Fibroblast of the aortic adventitia (primary cell): ENCODE measurements around the gene TMEM86B. TPM values are rescaled to one million over a fixed set of nuclear protein-coding genes. Genes with fewer than 3 reads are reported as not detected.
"Not testable (repeated sequence)": the region's sequence is repeated elsewhere in the genome, so short reads cannot be mapped to it uniquely, and the experiment has no call there.

Experiments used
- DNase-seq: peaks from one replicate; pipeline ENCODE4 v3.0.0-alpha.2; 2010; ENCODE audit warnings: low read depth
- H3K4me3 ChIP-seq: 2 replicates; pipeline ENCODE4 v1.5.1; 2011; ENCODE audit warnings: low read depth, mild to moderate bottlenecking, control low read depth, low read length, moderate library complexity
- total RNA-seq: library from RNA; depleted of rRNA; stranded (reverse); fragments of >200 nt; gene quantifications from 2 replicates; pipeline ENCODE4 v1.2.3, GENCODE V29; 2012; ENCODE audit warnings: low replicate concordance
- TF ChIP-seq, protein P1 (sequence below): IDR thresholded peaks from 2 replicates; pipeline ENCODE4 v1.5.1; 2011; ENCODE audit warnings: mild to moderate bottlenecking, low read length, control low read depth, inconsistent platforms; ENCODE audit not compliant: insufficient read depth

Gene TMEM86B
- total RNA-seq, 1 donor = 1.8 TPM

- peak; percentile 92 for DNase-seq
- H3K4me3 ChIP-seq = peak overlapping the region; percentile 66
- TF ChIP-seq, protein P1, sequence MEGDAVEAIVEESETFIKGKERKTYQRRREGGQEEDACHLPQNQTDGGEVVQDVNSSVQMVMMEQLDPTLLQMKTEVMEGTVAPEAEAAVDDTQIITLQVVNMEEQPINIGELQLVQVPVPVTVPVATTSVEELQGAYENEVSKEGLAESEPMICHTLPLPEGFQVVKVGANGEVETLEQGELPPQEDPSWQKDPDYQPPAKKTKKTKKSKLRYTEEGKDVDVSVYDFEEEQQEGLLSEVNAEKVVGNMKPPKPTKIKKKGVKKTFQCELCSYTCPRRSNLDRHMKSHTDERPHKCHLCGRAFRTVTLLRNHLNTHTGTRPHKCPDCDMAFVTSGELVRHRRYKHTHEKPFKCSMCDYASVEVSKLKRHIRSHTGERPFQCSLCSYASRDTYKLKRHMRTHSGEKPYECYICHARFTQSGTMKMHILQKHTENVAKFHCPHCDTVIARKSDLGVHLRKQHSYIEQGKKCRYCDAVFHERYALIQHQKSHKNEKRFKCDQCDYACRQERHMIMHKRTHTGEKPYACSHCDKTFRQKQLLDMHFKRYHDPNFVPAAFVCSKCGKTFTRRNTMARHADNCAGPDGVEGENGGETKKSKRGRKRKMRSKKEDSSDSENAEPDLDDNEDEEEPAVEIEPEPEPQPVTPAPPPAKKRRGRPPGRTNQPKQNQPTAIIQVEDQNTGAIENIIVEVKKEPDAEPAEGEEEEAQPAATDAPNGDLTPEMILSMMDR = no peak
Observed at GRCh38 chr19:55206664-55207500, 21.7 kb downstream of the TMEM86B start.

- DNase-seq, H3K4me3 ChIP-seq: not testable (repeated sequence)
- TF ChIP-seq, protein P1 = peak; percentile 36
Observed at GRCh38 chr19:55202199-55202598, 26.4 kb downstream of the TMEM86B start.

- no peak for DNase-seq
- H3K4me3 ChIP-seq = no peak overlapping the region
- TF ChIP-seq, protein P1 = no peak
Observed at GRCh38 chr19:55199620-55200204, 28.9 kb downstream of the TMEM86B start.

- no peak for DNase-seq
- TF ChIP-seq, protein P1 = no peak
- H3K4me3 ChIP-seq = no peak overlapping the region
Observed at GRCh38 chr19:55198651-55199050, 29.9 kb downstream of the TMEM86B start.

DNA sequence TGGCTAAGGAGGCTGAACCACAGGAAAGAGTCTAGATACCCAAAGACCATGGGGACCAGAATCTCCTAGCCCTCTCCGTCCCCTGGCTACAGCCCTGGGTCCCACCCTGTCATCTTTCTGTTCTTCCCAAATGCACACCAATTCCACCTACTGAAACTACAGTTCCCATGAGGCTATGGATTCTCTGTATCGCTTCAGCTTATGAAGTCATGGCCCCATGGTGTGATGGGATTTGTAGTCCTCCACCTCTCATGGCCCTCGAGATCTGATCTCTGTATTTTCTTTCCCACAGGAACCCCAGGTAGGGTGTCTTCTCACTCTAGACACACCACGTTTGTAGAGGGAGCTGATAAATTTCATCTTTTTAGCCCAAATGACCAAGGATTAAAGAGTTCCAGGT, 31.0 kb downstream of the TMEM86B start:
- TF ChIP-seq, protein P1 = no peak
- no peak for DNase-seq
- no peak overlapping the region for H3K4me3 ChIP-seq

DNA sequence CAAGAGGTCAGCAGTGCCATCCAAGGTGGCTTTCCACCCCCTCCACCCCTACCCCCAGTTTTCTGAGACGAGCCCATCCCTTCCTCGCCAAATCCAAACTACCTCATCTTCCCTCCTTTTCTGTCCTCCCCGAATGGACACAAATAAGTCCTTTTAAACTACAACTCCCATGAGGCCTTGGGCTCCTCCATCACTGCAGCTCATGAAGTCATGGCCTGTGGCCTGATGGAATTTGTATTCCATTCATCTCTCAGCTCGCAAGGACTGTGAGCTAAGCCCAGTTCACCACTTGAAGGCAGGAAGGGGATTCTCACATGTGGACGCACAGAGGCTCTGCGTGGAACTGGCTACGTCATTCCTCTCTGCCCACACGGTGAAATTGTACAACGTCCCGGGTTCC, 31.8 kb downstream of the TMEM86B start:
- DNase-seq = no peak
- TF ChIP-seq, protein P1 = no peak
- no peak overlapping the region for H3K4me3 ChIP-seq
